Limb (tissue), 2 donors: ENCODE data around the gene TNFAIP3.
"Not testable (repeated sequence)": the region's sequence is repeated elsewhere in the genome, so short reads cannot be mapped to it uniquely, and the experiment has no call there.

Experiments used
- DNase-seq, 2 donors: peaks; one replicate each; pipeline ENCODE4 v3.0.0-alpha.2; 2016; ENCODE audit errors: extremely low spot score in 2 of 2

TNFAIP3 gene

DNA sequence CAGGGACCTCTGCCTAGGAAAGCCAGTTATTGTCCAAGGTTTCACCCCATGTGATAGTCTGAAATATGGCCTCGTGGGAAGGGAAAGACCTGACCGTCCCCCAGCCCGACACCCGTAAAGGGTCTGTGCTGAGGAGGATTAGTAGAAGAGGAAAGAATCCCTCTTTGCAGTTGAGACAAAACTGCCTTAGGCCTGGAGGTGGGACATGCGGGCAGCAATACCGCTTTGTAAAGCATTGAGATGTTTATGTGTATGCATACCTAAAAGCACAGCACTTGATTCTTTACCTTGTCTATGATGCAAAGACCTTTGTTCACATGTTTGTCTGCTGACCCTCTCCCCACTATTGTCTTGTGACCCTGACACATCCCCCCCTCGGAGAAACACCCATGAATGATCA lies 22.3 kb upstream of the TNFAIP3 start:
- DNase-seq = not testable (repeated sequence)

DNA sequence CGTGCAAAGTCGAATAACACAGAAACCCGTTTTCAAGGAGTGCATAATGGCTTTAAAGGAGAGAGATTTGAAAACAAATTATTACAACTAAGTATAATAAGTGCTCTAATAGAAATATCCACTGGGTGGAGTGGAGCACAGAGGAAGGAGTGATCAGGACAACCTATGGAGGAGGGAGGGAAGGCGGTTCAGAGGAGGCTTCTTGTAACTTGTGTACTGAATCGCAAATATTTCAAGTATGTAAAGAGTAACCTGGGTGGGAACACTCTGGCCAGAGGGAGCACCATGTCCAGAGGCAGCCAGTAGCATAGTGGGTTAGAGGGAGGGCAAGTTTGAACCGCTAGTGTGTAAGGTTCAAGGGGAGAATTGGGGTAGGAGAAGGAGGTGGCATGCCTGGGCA lies 21.6 kb upstream of the TNFAIP3 start:
- DNase-seq = no peak

DNA sequence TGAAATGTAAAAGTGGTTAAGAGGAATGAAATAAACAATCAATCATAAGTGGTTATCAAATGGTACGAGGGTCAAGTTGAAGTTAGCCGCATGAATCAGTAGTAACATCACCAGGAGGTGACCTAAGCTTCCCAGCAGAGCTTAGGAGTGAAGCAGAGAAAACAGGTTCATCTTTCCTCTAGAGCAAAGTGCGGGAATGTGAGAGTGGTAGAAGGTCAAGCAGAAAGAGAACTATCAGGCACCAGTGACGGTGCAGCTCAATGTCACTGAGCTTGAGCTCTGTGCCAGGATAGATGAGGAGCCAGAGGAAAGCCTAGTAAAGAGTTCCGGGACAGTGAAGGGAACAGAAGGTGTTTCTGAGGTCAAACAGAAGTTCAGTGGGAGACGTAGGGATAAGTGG lies 20.8 kb upstream of the TNFAIP3 start:
- no peak for DNase-seq

DNA sequence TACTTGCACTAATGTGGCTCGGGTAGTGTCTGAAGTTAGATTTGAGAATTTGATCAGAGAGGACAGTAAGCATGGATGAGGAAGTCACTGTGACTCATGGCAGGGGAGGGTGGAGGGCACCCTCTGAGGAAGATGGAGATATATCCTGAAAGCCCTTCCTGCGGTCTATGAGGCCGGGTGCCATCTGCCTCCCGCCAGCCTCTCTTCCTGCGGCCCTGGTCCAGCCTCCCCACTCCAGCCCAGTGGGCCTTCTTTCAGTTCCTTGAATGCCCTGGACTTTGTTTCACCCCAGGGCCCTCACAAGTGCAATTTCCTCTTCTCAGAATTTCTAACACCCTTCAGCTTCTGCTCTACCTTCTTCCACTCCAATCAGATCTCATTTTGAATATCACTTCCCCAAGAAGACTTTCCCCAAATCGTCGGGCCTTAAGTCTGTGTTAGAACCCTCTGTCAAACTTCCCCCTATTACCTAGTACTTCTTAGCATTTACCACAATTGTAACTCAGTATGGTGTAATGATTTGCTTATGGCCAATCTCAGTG lies 20.2 kb upstream of the TNFAIP3 start:
- no peak for DNase-seq

DNA sequence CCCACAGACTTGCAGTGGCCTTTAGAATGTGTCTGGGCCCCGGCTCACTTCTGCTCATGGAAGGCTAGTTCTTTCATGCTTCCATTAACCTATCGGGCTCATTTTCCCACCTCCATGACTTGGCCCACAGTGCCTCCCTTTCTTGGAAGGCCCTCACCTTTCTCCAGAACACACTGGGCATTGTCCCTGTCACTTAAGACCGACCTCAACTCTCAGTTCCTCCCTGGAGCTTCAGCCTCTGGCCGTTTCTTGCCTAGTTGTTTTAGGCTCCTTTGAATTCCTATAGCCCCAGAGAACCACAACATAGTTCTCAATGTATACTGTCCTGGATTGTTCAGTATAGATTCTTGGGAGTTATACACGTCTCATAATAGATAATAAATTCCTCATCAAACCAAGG lies 19.3 kb upstream of the TNFAIP3 start:
- DNase-seq = no peak

DNA sequence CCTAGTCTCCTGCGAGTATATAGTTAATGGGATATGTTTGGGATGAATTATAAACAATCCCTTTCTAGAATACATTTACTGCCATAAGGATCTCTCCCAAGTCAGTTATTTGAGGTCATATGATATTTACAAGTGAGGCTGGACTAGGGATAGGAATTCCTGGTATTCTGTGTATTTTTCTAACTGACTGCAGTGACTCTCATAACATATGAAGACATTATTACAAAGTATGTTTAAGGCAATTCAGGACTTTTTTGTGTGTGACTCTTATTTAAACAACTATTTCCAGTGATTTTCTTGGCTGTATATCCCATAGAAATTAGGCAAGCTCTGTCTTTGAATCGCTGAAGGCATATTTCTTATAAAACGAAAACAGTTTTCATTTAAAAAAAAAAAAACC lies 18.4 kb upstream of the TNFAIP3 start:
- no peak for DNase-seq

DNA sequence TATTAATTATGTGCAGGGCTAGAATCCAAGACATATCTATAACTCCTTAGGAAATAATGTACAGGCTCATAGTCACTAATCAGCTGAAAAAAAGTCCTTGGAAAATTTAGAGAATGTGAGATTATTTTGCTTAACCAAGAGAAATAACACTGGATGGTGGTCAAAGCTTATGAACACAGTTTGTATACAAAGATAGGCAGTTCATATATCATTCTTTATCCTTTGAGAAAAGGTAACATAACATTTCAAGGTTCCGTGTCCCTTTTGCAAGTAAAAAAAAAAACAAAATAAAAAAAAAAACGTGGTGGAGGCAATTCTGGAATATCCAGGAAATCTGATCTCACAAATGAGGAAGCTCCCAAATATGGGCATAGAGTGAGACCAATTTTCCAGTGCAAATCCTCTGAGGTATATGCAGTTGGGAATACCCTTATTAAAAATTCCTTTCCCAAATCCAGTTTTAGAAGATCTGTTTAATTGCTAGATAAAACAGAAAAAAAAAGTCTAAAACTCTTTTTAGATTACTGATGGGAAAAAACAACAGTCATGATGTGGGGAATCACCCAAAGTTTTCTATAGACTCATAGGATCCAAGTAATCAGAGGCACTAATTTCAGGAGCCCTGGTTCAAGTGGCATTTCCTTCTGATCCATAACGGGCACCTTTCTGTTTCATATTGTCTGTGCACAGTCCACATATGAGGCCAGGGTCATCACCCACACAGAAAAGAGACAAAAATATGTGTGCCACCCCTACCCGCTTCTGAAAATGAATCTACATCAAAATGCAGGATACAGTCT lies 17.7 kb upstream of the TNFAIP3 start:
- DNase-seq = no peak

DNA sequence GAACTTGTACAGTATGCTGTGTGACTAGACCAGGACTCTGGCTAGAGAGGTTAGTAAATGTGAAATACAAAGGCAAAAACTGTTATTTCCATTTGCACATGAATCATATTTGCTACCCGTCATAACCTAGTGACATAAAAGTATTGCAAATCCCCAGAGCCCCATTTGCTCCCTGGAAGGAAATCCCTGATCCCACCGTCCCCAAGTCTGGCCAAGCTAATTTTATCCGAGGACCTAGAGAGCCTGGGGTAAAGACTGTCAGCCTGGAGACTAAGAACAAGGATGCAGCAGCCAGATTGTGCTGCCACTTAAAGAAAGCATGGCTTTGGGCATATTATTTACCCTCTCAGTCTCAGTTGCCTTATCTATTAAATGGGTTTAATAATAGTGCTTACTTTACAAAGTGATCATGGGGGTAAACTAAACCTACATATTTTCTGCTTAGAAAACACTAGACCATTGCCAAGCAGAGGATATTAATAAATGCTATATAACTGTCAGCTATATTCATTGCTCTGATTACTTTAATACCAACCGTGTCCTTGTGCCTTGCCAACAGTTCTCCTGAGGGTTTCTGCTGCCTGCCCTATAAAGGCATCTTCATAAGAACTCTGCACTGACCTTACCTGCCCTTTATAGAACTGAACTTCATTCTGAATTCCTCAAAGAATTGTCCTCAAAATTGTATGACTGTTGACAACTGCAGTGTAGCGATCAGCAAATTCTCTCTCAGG lies 16.9 kb upstream of the TNFAIP3 start:
- no peak for DNase-seq

DNA sequence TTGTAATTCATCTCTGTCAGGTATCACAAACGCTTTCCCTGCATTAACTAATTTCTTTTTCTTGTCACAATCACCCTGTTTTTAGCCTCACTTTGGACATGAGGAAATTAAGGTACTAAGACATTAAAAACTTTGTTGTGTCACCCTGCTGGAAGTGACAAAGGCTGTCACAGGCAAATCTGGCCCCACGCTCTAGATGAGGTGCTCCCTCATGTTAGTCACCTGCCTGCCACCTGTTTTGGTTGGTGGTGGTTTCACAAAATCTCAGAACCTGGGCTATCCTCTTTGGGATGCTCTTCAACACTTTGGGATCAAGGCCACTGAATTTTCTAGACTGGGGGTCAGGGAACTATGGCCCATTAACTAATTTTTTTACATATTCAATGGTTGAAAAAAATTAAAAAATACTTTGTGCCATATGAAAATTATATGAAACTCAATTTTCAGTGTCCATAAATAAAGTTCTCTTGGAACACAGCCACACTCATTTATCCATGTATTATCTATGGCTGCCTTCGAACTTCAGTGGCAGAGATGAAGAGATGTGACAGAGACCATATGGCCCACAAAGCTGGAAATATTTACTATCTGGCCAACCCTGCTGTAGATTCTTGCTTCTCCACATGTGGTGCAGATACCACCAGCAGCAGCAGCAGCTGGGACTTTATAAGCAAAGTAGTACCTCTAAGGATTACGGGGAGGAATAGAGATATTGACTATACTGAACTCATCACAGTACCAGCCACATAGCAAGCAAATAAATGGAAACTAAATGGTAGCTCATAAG lies 16.1 kb upstream of the TNFAIP3 start:
- no peak for DNase-seq

DNA sequence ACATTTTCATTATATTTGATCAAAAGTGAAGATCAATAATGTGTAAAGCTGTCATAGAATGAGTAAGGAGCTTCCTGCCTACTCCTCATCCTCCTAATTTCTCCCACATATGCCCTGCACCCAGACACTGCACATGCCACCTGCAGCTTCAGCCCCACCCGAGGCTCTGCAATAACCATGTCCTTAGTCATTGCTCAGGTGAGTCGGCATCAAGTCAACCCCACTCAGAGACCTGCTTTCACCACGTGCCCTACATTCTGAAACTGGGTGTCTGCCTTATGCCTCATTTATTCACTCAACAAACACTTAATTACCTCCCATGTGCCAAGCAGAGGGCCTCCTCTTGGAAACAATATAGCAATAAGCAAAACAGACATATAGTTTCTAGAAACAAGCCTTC lies 15.4 kb upstream of the TNFAIP3 start:
- DNase-seq = no peak

DNA sequence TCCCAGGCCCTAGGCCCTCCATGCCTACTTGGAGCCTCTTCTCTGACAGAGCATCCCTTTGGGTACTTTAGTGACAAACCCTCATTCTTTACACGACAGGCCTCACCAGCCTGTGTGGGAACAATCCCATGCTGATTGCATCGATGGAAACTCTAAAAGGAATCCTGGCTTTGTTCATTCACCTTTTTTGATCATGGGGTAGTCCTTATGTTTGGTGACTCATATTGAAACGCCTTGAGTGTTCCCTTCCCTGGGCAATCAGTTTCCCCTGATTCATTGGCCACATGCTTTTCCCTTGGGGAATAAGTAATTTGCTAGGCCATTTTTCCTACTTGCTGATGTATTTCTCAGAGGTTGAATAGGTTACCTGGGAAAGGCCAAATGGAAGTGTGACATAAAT lies 14.7 kb upstream of the TNFAIP3 start:
- DNase-seq = no peak

DNA sequence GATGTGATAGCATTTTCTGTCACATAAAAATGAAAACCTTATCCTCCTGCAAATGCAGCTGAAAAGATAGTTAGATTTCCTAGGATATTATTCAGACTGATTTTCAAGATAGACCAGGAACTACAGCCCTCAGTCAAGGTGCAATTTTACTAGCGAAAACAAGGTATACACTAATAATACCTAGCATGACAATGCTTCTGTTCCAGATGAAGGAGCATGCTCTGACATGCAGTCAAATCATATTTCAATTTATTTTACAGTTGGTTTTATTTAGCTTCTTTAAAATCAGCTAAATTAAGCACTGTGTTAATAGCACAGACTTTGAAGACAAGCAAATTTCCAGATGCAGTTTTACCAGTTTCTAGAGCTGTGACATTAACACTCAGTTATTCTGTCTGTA lies 14.2 kb upstream of the TNFAIP3 start:
- no peak for DNase-seq

DNA sequence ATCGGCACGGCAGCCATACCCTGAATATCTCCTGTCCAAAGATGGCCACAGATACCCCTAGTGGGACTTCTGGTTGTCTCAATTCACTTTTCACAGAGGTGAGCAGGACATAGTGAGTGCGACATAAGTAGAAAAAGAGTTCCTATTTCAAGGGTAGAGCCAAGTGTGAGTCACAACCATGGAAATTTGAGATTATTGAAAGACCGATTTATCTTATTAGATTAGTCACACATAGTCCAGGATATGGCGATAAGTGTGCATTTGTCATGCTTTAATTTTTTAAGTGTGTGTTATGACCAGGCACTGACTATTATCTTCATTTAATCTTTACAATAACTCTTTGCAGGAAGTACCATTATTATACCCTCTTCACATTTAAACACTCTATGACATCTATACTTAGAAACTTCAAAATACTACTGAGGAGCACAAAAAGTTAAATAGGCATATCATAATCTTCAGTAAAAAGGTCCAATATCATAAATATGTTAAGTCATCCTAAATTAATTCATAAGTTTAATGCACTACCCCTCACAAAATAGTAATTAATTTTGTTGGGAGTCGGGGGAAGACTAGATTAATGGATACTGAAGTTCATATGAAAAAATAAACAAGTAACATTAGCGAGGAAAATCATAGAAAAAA lies 13.4 kb upstream of the TNFAIP3 start:
- DNase-seq = no peak

DNA sequence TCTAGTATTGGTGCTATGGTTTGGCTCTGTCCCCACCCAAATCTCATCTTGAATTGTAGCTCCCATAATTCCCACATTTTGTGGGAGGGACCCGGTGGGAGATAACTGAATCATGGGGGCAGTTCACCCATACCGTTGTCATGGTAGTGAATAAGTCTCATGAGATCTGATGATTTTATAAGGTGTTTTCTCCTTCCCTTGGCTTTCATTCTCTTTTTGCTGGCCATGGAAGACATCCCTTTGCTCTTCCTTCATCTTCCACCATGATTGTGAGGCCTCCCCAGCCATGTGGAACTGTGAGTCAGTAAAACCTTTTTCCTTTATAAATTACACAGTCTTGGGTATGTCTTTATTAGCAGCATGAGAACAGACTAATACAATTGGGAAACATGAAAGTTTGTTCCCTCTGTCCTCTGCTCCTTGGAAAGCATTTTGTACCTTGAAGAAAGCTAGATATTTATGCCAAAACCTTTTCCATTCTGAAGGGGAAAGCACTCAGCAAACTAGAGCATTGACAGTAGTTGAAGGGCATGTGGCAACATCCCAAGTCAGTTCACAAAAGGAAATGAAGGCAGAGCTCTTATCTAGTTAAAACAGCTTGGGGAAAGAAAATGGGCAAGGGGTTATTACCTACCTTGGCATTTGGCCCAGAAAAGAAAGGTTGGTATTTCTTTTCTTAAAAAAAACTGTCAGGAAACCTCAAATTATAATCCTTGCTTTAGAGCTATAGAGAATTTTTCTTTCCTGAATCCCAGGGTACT lies 10.7 kb upstream of the TNFAIP3 start:
- DNase-seq = no peak

DNA sequence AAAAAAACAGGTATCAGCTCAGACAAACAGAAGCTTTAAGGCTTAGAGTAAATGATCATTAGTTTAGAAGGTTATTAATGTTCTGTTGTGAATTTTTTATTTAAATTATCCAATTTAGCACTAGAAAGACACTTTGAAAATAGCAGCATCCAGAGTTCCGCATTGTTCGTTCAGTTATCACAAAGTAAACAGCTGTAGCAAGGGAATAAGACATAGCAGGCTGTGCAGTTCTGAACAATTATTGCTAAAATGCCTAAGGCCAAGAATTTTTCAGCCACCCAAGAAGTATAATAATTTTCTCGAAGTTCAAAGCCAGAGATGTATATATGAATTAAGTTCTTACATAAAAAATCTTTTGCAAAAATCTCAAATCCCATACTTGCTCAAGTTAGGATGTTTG lies 8.0 kb upstream of the TNFAIP3 start:
- DNase-seq = no peak

DNA sequence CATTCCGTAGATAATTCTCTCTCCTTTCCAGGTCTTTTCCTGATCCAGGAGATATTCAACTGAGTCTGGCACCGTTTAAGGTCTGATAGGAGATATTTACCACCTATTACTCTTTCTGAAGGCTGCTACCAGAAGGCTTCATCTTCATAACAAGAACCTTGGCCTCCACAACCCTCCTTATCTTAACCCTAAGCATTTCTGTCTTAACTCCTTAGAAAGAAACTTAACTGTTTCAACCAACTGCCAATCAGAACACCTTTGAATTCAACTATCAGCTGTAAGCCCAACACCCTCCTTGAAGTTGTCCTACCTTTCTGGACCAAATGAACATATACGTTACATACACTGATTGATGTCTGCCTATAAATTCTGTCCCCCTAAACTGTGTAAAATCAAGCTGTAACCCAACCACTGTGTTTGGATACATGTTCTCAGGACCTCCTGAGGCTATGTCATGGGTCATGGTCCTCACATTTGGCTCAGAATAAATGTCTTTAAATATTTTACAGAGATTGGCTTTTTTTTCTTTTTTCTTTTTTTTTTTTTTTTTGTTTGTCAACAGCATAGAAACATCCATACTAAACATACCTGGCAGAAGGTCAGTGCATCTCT lies 6.6 kb upstream of the TNFAIP3 start:
- no peak for DNase-seq

DNA sequence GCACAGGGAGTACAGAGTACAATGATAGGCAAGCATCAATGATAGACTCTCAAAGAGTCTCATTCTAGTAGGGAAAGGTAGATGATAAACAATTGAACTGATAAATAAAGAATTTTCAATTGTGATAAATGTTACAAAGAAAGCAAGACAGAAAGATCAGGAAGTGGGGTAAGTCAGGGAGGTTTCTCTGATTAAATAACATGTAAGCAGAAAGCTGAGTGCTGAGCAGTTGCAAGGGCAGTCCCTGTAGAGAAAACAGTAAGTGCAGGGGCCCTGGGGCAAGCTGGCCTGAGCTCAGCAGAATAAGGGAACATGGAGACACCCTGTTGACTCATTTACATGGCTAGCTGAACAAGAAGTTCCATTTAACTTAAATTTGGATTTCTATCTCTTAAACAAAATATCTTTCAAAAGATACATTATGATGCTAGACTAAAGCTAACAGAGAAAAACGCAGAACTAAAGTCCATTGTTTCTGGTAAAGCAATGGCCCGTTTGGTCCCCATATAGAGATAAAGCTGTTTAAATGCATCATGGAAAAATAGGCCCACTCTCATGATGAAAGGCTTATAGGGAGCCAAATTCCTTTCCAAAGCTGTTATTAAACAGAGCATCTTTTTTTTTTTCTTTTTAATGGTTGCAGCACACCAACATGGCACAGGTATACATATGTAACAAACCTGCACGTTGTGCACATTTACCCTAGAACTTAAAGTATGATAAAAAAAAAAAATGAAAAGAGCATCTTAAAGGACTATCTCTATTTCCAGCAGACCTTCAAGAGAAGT lies 5.3 kb upstream of the TNFAIP3 start:
- no peak for DNase-seq

DNA sequence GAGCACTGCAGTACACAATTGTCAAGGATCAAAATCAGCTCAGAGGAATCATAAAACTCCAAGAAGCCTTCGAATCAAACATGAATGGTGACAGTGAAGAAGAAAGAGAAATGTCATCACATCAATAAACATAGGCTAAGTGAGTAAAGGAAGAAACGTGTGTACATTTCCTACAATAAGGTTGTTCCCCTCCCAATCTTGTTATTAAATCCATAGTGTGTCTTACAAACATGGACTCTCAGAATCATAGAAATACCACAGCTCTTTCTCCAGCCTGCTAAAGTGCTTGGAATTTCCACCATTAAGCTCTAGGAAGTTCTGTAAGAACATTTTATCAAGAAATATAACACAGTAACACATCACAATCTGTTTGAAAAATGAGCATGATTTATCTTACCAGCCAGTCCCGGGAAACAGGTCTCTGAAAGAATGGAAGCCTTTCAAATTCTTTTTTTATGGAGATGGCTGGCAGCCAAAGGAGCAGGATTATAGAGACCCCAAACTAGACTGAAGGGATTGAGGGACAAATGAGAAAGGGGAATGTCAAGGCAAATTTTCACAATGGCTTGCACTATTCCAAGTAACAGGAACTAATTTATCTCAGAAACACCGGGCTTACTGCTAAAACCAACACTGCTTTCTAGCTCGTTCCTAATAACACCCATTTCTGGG lies 4.5 kb upstream of the TNFAIP3 start:
- DNase-seq = no peak
